GM19025 (cell line): ENCODE results near the gene APOBEC3B.
A peak's percentile ranks its signal among the peaks of the same experiment; 100 is the strongest.
"Not testable (repeated sequence)": the region's sequence is repeated elsewhere in the genome, so short reads cannot be mapped to it uniquely, and the experiment has no call there.

Source experiments
- ATAC-seq: cut with Tn5 transposase; IDR thresholded peaks from one replicate; pipeline ENCODE4 v1.9.1; 2021; ENCODE audit warnings: mild to moderate bottlenecking, low read depth, moderate library complexity; ENCODE audit not compliant: unreplicated experiment

APOBEC3B gene

DNA sequence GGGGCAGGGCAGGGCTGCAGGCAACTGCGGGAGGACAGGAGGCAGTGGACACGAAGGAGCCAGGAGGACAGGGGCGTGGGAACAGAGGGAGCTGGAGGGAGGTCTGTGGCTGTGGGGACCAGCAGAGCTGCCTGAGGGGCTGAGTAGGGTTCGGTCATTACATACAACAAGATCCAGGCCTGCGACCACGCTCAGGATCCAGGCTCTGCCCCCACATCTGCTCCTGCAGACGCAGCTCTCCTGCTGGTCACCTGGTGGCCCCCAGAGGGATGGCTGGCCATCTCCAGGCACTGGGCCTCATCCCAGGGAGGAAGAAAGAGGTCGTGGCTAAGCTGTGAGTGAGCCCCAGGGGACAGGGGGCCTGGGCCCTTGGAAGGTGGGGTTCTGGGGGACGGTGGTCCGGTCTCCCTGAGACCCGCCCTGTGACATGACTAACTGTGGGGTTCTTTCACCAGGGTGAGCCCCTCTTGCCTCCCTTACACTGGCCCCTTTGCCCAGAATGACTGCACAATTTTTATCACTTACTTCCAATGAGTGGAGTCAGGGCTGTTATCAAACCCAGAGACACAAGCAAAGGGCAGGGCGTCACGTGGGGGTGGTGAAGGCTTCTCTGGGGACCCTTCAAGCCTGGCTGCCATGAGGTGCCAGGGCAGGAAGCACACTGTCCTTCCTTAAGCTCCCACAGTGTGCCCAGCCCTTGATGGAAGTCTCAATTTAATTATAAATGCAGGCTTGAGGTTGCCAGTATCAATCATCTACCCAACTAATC lies 31.4 kb upstream of the APOBEC3B start:
- no peak for ATAC-seq

DNA sequence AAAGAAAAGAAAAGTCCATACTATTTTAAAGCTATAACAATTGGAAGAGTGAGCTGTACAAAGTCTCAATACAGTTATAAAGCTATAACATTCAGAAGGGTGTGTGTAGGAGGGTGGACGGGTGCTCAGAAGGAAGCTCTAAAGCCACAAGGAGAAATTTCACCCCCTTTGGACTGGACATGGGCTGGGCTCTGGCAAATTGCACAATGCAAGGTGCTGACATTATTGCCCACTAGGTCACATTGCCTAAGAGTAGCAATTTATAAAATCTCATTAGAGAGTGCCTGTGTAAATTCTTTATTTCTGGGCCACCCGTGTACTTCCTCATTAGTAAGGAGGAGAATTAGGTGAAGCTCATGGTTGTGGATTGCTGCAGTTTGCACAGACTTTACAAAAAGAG lies 30.4 kb upstream of the APOBEC3B start:
- no peak for ATAC-seq

DNA sequence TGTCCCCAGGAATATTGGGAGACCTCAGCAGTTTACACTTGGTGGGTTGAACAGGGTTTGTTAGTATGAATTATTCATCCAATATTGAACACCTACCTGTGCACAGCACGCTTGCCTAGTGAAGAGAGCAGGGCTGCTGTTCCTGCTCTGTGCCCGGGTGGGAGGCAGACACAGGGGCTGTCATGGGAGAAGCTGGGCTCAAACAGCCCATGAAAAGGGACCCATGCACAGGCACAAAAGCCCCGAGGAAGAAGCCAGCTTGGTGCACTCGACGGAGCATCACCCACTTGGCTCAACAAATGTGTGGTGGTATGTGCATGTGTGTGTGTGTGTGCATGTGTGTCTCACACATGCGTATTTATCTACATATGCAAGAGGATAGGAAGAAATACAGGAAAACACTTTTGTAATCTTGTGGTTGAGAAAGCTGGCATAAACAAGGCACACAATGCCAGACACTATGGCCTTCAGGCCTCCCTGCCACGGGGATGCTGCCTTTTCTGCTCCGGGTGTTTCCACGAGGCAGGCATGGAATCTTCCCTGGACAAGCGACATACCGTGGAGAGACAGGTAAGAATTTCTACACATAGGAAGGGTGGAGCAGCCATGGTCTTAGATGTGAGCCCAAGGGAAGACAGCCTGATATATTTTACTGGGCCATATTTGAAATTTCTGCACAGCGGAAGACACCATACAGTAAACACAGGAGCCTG lies 29.7 kb upstream of the APOBEC3B start:
- ATAC-seq, result no peak

DNA sequence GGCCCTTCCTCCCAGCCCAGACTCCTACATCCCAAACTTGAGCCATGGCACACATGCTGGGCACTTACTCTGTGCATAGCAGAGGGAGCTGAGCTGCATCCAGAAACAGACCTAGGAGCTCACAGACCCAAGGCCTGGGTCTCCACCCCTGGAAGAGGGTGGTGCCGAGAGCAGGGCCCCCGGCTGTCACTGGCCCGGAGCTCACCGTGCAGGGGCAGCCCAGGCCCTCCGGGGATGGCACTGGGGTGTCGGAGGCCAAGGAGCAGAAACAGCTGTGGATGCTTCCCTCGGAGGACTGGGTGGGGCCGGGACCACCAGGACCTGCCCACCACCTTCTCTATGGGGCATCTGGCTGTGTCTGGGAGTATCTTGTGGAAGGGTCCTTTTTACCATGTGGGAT lies 29.1 kb upstream of the APOBEC3B start:
- no peak for ATAC-seq

DNA sequence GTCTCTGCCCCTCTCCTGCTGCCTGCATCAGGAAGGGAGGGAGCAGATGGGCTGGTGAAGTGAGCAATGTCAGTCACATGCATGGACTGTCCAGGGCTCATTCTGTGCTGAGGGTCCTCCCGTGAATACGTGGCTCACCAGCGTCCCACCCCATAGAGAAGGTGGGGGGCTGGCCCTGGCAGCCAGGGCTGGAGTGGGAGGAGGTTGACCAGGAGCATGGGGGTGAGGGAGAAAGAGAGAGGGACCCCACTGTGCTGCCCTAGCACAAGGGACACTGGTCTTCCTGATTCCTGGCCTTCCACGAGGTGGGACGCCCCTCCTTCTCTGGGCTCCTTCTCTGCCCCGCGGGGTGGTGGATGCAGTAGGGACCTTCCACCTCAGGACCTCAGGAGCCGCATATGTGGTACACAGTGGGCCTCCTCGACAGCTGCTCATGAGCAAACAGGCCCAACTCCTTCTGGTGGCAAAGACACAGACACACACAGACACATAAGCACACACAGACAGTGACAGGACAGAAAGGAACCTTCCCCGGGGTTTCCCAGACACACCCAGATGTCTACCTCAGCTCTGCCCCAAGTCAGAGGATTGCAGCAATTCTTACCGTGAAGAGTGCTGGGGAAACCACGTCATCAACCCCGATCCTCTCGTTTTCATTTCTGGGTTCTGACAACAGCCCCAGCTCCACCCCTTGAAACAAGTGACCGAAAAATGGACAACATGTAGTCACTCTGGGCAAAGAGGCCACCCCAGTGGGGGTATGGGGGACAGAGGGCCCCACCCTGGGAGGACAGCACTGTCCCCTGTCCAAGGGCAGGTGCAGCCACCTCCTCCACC lies 28.4 kb upstream of the APOBEC3B start:
- ATAC-seq, result peak; percentile 93

DNA sequence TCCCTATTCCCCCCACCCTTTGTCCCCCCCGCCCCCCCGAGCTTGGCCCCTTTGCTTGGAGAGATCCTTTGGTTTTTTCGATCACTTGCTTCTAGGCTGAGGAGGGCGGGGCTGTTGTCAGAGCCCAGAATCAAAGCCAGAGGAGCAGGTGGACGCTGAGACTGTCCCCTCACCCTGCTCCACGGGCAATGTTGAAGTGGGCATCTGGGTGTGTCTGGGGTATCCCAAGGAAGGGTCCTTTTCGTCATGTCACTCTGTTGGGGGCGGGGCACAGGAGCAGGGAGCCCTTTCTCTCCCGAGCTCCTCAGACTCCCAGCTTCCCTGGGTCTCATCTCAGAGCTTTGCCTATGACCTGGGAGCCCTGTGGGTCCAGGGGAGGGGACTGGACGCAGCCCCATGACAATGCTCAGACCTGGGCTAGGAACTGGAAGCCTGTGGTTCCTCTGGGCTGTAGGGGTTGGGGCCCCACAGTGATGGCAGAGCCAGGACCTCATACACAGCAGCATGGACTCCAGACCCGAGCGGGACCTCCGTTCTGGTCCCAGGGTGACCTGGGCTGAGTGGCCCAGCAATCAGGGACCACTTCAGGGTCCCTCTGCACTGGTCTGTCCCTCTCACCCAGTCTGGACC lies 27.6 kb upstream of the APOBEC3B start:
- no peak for ATAC-seq

DNA sequence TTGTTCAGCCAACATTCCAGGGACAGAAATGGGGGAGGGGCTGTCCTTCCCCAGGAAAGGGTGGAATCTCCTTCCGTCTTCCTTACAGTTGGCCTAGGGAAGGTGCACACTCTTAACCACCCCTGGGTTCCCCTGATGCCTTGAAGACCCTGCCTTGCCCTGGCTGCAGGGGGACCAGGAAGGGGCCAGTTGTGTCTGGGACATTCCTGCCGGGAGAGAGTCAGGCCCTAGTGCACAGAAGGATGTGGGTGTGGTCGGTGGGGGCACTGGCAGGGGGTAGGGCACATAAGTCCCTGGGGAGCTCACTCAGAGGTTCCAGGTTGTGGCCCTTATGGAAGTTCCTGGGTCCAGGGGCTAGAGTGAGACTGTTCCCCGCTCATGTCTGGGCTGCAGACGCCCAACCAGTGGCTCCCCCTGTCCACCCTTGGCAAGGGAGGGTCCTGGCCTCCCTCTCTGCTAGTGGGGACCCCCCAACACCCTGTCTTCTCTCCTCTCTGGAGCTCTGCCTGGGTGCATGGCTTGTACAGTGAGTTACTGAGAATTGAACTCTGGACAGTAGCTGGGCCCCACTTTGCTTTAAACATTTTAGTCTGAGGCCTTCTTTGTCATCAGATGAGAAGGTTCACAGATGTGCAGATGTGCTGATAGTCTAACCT lies 26.8 kb upstream of the APOBEC3B start:
- ATAC-seq, result no peak

DNA sequence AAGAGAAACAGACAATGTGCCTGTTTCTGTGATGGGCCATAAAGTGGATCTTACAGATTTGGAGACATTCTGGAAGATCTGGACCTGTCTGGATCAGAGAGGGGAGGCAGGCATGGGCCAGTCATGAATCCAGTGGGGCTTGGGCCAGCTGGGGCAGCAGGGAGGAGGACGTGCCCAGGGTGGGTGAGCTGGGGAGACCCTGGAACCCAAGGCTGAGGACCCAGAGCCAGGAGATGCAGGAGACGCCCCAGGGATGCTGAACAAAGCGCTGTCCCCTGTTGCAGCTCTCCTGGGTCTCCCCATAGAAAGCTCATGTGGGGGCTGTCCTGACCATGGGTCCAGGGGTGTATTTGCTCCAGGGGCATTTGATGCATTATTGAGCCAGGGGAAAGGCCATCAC lies 26.2 kb upstream of the APOBEC3B start:
- no peak for ATAC-seq

DNA sequence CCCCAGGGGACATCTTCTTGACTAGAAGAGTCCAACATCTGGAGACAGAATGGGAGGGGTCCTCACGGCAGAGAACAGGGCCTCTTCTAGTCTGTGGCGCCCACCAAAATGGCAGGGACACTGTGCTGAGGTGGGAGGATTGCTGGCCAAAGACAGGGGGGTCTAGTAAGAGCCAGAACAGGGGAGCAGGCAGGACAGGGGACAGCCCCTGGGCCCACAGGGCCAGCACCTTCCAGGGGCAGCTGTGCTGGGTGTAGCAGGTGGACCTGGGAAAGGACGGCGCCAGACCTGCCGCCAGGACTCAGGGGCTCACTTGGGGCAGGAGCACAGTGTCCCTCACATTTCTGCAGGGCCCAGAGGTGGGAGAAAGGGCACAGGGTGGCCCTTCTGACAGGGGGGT lies 25.6 kb upstream of the APOBEC3B start:
- ATAC-seq, result no peak

DNA sequence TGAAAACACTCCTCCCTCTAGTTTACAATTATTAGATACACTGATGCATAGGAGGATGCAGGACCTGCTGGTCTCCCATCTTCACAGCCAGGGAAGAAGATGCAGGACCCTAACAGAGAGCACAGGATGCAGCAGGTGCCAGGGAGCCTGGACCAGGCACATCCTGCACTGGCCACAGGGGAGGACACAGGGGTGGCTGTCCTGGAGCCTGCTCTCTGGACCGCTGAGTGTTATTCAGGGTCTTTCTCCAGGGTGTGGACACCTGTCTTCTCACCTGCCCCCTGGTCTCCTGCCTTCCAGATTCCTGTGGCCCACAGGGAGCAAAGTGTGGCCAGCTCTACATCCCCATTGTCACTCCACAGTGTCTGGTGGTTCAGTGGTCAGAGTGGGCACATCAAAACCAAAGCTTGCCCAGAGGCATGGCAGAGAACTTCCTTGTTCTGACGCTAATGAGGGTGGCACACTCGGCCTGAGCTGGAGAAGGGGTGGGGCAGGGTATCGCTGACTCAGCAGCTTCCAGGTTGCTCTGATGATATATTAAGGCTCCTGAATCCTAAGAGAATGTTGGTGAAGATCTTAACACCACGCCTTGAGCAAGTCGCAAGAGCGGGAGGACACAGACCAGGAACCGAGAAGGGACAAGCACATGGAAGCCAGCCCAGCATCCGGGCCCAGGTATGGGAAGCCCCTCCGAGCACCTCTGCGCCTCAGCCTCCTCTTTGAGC lies 24.9 kb upstream of the APOBEC3B start, which contains the start of gene APOBEC3A:
APOBEC3A (plus strand) TSS at position 564 of the 725 bp plus-strand sequence; CDS start at position 647, 83 bp downstream.
- no peak for ATAC-seq

DNA sequence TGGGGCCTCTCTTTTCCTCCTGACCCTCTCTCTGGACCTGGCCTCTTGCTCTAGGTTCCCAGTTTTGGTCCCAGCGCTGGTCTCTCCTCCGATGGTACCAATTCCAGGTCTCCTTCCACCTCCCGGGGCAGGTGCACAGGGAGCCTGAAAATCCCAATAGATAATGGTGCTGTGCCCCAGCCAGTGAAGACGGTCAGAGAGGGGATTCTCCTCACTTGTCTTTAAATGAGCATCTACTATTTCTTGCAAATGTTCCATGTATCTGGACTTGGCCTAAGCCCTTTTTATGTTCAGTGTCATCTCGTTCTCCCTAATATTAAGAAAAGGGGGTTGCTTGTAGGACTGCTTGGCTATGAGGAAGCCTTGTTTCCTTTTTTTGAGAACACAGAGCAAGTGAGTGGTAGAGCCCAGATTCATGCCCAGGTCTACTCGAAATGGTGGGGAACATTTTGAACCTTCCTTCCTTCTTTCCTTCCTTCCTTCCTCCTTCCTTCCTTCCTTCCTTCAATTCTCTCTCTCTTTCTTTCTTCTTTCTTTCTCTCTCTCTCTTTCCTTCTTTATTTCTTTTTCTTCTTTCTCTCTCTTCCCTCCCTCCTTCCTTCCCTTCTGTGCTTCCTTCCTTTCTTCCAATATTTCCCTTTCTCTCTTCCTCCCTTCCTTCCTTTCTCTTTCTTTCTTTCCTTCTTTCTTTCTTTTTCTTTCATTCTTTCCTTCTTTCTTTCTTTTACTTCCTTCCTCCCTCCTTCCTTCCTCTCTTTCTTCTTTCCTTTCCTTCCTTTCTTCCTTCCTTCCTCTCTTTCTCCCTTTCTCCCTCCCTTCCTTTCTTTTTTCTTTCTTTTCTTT lies 24.1 kb upstream of the APOBEC3B start:
- ATAC-seq, result no peak

DNA sequence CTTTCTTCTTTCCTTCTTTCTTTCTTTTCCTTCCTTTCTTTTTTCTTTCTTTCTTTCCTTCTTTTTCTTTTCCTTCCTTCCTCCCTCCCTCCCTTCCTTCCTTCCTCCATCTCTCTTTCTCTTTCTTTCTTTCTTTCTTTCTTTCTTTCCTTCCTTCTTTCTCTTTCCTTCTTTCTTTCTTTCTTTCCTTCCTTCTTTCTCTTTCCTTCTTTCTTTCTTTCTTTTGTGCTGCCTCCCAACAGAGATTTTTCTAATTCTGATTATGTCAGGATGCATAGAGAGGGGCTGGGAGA lies 23.6 kb upstream of the APOBEC3B start:
- ATAC-seq, result not testable (repeated sequence)

DNA sequence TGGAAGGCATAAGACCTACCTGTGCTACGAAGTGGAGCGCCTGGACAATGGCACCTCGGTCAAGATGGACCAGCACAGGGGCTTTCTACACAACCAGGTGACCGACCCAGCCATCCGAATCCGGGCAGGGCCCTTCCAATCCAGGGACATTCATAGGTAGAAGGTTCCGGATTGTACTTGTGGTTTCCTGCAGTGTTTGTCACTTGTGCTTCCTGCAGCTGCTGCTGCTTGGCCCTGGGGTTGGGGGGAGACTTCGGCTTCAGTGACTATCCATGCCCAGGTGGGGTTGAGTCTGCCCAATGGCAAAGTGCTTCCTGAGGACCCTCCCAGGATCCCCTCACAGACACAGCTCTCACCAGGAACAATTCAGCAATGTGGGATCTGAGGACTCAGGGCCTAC lies 22.6 kb upstream of the APOBEC3B start:
- ATAC-seq, result no peak

DNA sequence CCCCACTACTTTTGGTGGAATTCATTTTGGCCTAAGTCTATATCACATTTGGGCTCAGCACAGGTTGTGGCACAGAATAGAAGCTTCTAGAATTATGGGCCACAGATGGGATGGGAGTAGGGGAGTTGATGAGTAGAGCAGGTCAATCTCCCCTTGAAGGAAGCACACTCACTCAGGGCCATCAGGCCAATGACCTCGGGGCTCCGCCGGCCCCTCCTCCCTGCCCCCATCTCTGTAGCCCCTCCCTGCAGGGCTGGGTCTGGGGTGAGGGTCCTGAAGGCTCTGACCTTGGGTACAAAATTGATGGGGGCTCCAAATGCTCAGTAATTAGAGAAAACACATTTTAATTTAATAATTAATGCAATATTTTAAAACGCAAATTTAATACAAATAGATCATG lies 21.5 kb upstream of the APOBEC3B start:
- ATAC-seq, result not testable (repeated sequence)

DNA sequence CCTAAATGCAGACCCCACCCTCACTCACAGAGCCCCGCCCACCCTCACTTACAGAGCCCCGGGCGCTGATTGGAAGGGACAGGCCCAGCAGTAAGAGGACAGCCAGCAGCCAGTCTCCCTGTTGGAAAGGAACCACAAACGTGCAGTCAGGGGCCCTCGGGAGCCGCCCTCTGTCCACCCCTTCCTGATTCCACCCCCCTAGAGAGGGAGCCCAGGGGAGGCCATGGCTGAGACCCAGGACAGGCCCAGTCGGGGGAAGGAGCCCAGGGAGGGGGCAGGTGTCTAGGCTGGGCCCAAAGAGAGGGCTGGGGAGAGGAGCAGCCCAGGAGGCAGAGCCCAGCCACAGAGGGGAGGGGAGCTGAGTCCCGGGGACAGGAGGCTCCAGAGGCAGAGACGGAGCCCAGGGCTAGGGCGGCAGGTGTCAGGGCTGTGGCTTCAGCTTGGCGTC lies 18.8 kb upstream of the APOBEC3B start:
- ATAC-seq, result not testable (repeated sequence)

DNA sequence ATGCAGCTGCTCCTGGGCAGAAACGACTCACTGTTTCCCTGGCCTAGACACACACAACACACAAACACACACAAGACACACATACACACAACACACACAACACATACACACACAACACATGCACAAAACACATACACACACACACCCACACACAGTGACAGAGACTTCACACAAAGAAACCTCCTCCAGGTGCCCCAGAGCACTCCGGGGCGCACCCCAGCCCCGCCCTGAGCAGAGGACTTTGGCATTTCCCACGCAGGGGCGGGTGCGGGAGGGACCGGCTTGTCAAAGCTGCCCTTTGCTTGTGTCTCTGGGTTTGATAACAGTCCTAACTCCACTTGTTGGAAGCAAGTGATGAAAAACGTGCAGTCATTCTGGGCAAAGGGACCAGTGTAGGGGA lies 18.3 kb upstream of the APOBEC3B start:
- no peak for ATAC-seq

DNA sequence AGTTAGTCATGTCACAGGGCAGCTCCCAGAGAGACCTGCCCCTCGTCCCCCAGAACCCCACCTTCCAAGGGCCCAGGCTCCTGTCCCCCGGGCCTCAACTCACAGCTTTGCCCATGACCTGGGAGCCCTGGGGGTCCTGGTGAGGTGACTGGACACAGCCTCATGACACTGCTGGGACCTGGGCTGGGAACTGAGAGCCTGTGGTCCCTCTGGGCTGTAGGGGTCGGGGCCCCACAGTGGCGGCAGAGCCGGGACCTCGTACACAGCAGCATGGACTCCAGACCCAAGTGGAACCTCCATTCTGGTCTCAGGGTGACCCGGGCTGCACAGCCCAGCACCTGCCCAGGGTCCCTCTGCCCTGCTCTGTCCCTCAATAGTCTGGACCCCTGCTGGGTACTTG lies 17.8 kb upstream of the APOBEC3B start:
- no peak for ATAC-seq

DNA sequence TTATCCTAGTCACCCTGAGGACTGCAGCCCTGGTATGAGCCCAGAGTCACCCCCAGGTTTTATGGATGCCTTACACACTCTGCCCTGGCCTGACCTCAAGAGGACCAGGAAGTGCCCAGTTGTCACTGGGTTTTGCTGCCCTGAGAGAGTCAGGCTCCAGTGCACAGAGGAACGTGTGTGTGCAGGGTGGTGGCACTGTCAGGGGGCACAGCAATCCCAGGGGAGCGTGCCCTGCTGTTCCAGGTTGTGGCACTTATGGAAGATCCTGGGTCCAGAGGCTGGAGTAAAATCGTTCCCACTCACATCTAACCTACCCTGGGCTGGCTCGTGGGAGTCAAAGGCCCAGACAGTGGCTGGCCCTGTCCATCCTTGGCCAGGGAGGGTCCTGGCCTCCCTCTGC lies 17.2 kb upstream of the APOBEC3B start:
- no peak for ATAC-seq
